Measurements from ENCODE around the gene VENTX. TPM values are rescaled to one million over a fixed set of nuclear protein-coding genes. Genes with fewer than 3 reads are reported as not detected.

The VENTX gene
- total and polyA plus RNA-seq, 2 donors (not counting 3 experiments of a cell fraction or from before 2014, with no cell fraction given), result not detected

DNA sequence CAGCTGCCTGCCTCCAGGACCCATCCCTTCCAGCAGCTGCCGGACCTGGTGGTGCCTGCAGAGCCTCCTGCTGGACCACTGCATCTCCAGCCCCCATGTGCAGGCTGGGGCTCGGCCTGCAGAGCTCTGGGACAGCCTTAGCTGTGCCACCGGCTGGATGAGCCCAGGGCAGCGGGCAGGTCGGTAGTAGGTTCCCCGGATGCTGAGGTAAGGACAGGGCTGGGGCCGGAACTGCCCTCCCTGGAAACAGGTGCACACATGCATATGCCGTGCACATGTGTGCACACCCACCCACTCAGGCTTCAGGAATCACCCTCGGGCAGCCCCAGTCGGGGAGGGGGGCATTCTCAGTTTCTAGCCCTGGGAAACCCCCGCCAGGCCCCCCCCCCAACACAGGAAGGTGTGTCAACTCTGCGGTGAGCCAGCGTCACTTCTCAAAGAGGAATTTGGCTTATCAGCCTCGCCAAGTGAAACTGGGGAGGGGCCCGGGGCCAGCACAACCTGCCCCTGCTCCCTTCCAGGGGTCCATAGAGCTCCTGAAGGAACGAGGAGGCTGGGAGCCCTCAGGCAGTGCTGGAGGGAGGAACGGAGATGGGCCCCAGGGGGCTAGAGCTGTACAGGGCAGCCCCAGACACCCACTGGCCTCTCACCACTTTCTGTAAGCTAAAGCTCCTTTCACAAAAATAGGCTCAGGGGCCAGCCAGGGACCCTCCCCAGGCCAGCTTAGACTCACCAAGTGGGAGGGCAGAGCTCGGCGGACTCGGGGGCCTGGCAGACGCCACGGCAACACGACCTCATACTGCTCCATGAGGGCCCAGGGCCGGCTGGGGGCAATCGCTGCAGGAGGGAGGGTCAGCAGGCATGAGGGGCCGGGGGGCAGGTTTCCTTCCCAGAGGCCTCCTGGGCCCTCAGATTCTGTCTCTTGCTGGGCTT is 37.4 kb downstream of the VENTX start:
- dilution Hi-C loops (cut with MboI; ENCODE audit: extremely low pct_ligation_motif_present, low sequenced_read_pairs), result no loop called here

More for the DNA sequence above, 37.4 kb downstream of the VENTX start:
- no peak for FAIRE-seq
- Histone ChIP-seq H3K4me1 (ENCODE audit: control insufficient read depth, extremely low read depth, insufficient read depth, low read length) (no peaks in the 10 kb centered on the region), H3K27me3 (ENCODE audit: control insufficient read depth in 2 of 2, insufficient read depth in 2 of 2, low read length in 2 of 2) (peaks cover 5 to 10% of the 10 kb centered on the region in 2 experiments), H3K79me2 (ENCODE audit: control insufficient read depth, insufficient read depth, low read length) (no peaks in the 10 kb centered on the region), H3K9me3 (replicated peaks; ENCODE audit: control insufficient read depth, insufficient read depth, low read length) (no peaks in the 10 kb centered on the region), H2AFZ (ENCODE audit: low read depth, low read length) (no peak overlapping the region), H3K4me2 (ENCODE audit: insufficient read depth, low read length) (no peak overlapping the region), H3K36me3 (ENCODE audit: control insufficient read depth in 2 of 2, extremely low read depth in 1 of 2, insufficient read depth in 2 of 2, low read length in 2 of 2) (no peaks in the 10 kb centered on the region), H3K9ac (replicated peaks; ENCODE audit: extremely low read depth, insufficient read depth, low read length) (no peak overlapping the region), H3K9me1 (replicated peaks; ENCODE audit: control insufficient read depth, extremely low read depth, insufficient read depth, low read length) (no peaks in the 10 kb centered on the region), H3K4me3 (replicated peaks in 1 of 3; ENCODE audit: insufficient read depth in 1 of 3, low read depth in 1 of 3, low read length in 3 of 3) (no peak overlapping the region), H4K20me1 (replicated peaks; ENCODE audit: control insufficient read depth, extremely low read depth, insufficient read depth, low read length) (no peaks in the 10 kb centered on the region), H3K27ac (ENCODE audit: insufficient read depth, low read depth, low read length) (no peak overlapping the region)
- intact Hi-C loops (cut with micrococcal nuclease), result no loop called here
- BruUV-seq (replicated peaks), result no TSS peak
- POLR2A ChIA-PET, result no interaction called here
- TF ChIP-seq POLR2A (IDR thresholded peaks at IDR 0.05; ENCODE audit: low read depth, low read length), result no peak
- no peak for TF ChIP-seq GATA2 (IDR thresholded peaks at IDR 0.05; ENCODE audit: insufficient read depth, insufficient read length, low read depth, low read length)
- TF ChIP-seq FOS (IDR thresholded peaks at IDR 0.05; ENCODE audit: borderline replicate concordance, insufficient read depth, low read length), result no peak
- no peak for TF ChIP-seq JUN (IDR thresholded peaks at IDR 0.05; ENCODE audit: borderline replicate concordance, insufficient read depth, insufficient read length, low read depth)
- no peak for TF ChIP-seq CTCF (IDR thresholded peaks at IDR 0.05; ENCODE audit: extremely low read depth in 1 of 2, insufficient read depth in 1 of 2, low read depth in 1 of 2, low read length in 2 of 2)
- TF ChIP-seq, protein P1, sequence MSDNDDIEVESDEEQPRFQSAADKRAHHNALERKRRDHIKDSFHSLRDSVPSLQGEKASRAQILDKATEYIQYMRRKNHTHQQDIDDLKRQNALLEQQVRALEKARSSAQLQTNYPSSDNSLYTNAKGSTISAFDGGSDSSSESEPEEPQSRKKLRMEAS (IDR thresholded peaks at IDR 0.05; ENCODE audit: insufficient read depth, insufficient read length), result no peak
- no peak for TF ChIP-seq POLR2AphosphoS5 (IDR thresholded peaks at IDR 0.05; ENCODE audit: insufficient read depth, low read depth, low read length)
- no peak for DNase-seq (ENCODE audit: low read depth, low spot score)
- CTCF ChIA-PET, result interaction anchor here (1.2 to 1.3 kb wide), 2 partner anchors 11 to 16 kb away, joined by 3 read pairs; no protein-coding TSS in a partner anchor

Measured in endothelial cell of umbilical vein (primary cell).